ENCODE data around the gene PAF1.
"Not testable (repeated sequence)": the region's sequence is repeated elsewhere in the genome, so short reads cannot be mapped to it uniquely, and the experiment has no call there.

The PAF1 gene

DNA sequence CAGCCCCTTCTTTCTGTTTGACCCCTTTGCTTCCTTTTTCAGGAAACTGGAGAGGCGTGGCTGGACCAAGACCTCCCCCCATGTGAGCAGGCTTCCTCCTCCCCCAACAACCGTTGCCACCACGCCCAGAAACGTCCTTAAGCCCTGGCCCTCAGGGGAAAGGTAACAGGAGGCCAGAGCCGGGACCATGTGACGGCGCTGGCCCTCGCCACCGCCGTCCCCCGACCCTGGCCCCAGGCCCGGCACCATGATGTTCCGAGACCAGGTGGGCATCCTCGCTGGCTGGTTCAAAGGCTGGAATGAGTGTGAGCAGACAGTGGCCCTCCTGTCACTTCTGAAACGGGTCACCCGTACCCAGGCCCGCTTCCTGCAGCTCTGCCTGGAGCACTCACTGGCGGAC lies 34.3 kb downstream of the PAF1 start:
- no peak for DNase-seq (ENCODE audit: low read depth in 1 of 2, low spot score in 1 of 2)

- no peak for DNase-seq (ENCODE audit: low read depth in 1 of 2, low spot score in 1 of 2)
These were observed 34.8 kb downstream of the PAF1 start for GRCh38 chr19:39356073-39356472.

DNA sequence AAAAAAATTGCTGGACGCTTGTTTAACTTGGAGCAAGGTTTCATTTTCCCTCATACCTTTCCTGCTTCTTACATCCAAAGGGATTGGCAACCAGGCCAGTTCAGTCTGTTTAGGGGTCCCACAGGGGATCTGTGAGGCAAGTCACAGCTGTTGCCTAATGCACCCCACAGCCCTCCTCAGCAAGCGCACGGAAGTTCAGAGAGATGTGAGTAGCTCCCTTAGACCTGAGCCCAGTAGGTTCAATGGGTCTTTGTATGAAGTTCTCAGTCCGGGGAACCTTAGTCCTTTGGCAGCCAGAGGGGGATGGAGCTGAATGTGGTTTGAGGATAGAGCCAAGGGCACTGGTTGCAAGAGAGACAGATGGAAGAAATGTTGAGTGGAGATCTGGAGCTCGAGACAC lies 35.7 kb downstream of the PAF1 start:
- no peak for DNase-seq (ENCODE audit: low read depth in 1 of 2, low spot score in 1 of 2)

DNA sequence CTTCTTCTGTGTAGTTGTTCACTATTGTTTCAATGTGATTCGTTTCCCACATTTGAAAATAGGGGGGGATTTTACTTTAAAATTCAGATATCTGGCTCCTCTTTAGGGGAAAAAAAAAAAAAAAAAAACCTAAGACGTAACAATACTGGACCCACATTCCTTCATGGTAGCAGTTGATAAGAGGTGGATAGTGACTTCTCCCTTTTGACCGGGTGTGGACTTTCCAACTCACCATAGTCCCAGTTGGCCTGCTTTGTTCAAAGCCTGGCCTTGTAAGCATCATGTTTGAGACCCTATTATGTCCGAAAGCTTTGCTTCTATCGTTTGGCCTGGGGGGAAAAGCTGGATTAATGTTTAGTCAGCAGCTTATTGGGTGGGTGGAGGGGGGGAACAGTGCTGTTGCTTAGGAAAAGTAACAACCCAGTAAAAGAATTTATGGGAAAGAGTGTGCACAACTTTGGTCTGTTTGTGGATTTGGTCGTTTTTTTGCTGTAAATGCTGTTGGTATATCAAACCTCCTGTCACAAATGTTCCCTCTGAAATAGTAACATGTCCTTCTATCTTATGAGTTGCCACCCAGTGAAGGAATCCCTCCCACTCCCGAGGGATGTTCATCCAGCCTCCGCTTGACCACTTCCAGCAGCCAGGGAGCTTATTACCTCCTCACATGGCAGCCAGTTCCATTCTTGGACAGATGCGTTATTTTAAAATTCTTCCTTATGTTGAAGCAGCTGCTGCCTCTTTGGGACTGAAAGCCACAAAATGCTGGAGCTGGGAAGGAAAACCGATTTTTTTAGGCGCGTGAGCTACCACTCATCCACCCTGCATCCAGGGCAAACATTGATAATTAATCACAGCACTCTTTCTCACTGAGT lies 38.3 kb downstream of the PAF1 start:
- DNase-seq (ENCODE audit: low read depth in 1 of 2, low spot score in 1 of 2) = no peak

DNA sequence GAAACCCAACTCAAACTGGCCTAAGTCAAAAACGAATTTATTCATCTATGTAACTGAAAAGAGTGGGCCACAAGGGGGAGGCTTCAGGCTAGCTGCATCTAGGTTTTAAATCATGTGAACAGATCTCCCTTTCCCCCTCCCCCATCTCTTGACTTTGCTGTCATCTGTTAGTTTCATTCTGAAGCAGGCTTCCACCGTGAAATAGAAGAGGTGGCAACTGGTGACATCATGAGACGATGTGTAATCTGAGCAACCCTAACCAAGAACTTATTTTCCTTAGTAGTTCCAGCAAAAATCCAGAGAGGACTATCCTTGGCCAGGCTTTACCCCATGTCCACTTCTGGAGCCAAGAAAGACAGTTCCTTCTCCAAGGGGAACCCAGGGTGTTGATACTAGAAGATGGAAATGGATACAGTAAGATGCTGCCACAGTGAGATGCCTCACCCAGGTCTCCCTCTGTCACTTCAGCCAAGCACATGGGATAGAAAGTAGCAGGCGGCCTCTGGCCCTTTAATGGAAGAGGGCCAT lies 39.3 kb downstream of the PAF1 start:
- DNase-seq (ENCODE audit: low read depth in 1 of 2, low spot score in 1 of 2) = peak in 1 of 2 donors; percentile 51

- no peak for DNase-seq (ENCODE audit: low read depth in 1 of 2, low spot score in 1 of 2)
These were observed 40.8 kb downstream of the PAF1 start for GRCh38 chr19:39350156-39350555.

DNA sequence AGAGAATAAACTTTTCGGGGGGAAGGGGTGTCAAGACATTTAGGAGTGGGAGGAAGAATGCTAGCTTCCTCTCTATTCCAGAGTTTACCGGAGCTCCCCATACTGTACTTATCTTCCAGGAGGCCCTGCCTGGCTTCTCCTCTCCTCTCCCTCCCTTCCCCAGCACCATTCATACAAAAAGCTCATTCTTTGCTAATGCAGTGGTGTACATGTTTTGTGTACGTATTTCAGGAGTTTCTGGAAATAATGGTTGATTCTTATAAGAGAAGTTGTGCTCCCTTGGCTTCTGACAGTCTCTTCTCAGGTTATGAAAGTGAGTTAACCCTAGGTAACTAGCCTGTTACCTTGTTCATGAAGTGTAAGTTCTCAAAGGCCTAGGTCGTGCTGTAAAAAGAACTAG lies 41.6 kb downstream of the PAF1 start:
- no peak for DNase-seq (ENCODE audit: low read depth in 1 of 2, low spot score in 1 of 2)

GRCh38 chr19:39347332-39348164 lies 43.4 kb downstream of the PAF1 start:
- no peak for DNase-seq (ENCODE audit: low read depth in 1 of 2, low spot score in 1 of 2)

DNA sequence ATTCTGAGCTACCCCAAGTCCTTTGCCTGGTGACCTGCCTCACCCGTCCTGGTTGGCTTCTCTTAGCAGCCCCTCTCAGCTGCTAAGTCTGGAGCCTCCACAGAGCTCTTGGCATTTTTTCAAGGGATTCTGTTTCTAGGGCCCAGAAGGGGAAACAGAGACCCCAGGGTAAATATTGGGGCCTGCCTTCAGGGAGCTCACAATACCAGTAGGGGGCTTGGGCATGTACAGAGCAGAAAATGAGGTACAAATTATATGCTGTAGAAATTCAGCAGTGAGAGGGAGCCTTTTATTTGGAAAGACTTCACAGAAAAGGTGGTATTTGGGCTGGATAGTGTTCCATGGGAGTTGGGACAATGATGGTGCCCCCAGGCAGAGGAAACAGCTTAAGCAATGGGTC lies 45.0 kb downstream of the PAF1 start:
- no peak for DNase-seq (ENCODE audit: low read depth in 1 of 2, low spot score in 1 of 2)

GRCh38 chr19:39342647-39343305 lies 48.1 kb downstream of the PAF1 start:
- no peak for DNase-seq (ENCODE audit: low read depth in 1 of 2, low spot score in 1 of 2)

DNA sequence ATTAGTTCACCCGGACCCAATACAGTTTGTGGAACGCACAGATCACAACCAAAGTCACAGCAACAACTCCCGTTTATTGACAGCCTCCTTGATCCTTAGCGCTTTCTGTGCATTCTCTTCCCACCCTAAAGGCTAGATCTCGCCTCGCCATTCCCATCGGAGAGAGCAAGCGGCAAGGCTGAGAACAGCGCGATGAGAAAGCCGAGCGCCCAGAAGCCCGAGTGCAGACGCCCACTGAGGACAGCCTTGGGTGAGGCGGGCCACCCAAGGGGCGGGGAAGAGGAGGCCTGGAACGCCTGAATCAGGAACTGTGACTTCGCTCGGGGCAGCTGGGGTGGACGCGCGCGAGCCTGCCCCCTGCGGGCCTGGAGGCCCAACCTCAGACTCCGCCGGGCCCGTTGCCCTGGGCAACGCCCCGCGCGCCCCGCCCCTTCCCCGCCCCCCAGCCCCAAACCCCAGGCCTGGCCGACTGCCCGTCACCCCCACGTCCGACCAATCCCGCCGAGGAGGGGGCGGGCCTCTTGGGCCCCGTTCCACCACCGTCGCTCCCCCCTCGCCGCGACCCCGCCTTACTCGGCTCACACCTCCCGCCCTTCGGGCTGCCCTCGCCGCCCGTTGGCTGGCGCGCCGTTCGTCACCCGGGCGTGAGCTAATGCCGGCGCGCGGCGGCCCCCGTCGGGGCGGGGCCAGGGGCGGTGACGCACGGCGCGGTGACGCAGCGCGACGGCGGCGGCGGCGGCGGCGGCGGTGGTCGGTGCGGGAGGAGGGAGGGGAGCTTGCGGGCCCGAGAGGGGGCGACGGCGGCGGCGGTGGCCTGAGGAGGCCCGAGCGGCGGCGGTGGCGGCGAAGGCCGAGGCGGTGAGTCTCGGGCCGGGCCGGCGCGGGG lies 48.9 kb downstream of the PAF1 start, which contains the start of gene SAMD4B:
TSS of gene SAMD4B (plus strand) at position 703 of the 886 bp plus-strand sequence. CDS start 14,473 bp downstream, outside the sequence.
- peak; percentile 96 to 98 for DNase-seq (ENCODE audit: low read depth in 1 of 2, low spot score in 1 of 2)

DNA sequence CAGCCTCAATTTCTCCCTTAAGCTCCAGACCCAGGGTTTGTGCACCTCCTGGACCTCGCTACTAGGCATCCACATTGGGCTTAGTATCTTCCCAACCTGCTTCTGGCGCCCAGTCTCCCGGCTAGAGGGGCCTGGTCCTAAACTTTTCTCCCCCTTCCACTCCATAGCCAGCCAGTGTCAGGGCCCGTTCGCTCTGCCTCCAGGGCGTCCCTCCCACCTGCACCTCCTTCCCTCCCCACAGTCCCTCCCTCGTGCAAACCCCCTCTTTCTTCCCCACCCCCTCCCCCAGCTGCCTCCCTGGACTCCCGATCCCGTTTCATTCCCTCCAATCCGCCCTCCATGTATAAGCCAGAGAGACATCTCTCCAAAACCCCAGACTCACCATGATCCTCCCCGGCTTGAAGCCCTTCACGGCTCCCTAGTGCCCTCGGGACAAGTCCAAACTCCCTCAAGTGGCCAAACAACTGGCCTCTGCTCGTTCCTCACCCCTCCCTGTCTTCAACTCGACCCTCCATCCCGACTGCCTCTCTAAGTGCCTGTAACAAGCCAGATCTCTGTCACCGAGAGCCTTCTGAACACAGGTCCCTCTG lies 49.7 kb downstream of the PAF1 start:
- no peak for DNase-seq (ENCODE audit: low read depth in 1 of 2, low spot score in 1 of 2)

DNA sequence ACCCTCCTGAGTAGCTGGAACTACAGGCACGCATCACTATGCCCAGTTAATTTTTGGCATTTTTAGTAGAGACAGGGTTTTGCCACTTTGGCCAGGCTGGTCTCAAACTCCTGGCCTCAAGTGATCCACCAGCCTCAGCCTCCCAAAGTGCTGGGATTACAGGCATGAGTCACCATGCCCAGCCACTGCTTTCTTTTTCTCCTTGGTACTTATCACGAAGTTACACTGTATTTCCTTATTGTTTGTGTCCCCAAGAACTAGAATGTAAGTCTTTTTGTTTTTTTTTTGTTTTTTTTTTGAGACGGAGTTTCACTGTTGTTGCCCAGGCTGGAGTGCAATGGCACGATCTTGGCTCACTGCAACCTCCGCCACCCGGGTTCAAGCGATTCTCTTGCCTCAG lies 50.8 kb downstream of the PAF1 start:
- not testable (repeated sequence) for DNase-seq (ENCODE audit: low read depth in 1 of 2, low spot score in 1 of 2)

GRCh38 chr19:39339674-39340073 lies 51.2 kb downstream of the PAF1 start:
- no peak for DNase-seq (ENCODE audit: low read depth in 1 of 2, low spot score in 1 of 2)

DNA sequence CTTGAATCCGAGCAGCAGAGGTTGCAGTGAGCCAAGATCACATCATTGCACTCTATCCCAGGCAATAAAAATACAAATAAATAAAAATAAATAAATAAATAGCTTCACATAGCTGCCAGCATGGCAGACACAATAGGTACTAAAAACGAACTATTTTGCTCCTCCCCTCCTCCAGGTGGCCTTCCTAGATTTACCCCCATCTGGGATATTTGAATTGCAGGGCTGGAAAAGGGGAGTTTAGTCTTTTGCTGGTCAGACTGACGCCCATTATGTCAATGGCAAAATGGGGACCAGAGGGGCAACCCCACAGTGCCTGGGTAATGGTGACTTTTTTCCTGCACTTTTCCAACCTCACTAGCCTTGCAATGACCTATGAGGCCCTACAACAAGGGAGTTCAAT lies 54.4 kb downstream of the PAF1 start:
- DNase-seq (ENCODE audit: low read depth in 1 of 2, low spot score in 1 of 2) = no peak

Measured in activated CD4-positive, alpha-beta T cell treated with anti-CD3 and anti-CD28 coated beads, Interleukin-2, amount 50 U/mL, for 24 hours (primary cell).